Measurements from ENCODE around the gene GSE1.
"Not testable (repeated sequence)": the region's sequence is repeated elsewhere in the genome, so short reads cannot be mapped to it uniquely, and the experiment has no call there.

The GSE1 gene

DNA sequence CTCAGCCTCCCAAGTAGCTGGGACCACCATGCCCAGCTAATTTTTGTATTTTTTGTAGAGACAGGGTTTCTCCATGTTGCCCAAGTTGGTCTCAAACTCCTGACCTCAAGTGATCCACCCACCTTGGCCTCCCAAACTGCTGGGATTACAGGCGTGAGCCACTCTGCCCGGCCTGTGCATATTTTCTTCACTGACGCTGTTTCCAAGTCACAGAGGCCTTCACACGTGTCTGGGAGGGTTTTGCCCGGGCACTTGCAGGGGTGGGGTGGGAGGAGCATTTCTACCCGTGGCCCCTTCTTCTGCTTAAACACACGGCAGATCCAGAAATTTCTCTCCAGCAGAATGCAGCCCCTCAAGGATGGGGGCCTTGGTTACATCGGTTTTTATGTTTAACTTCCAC lies 20.8 kb upstream of the GSE1 start:
- not testable (repeated sequence) for DNase-seq

GRCh38 chr16:85592700-85593493 lies 20.2 kb upstream of the GSE1 start:
- no peak for DNase-seq

DNA sequence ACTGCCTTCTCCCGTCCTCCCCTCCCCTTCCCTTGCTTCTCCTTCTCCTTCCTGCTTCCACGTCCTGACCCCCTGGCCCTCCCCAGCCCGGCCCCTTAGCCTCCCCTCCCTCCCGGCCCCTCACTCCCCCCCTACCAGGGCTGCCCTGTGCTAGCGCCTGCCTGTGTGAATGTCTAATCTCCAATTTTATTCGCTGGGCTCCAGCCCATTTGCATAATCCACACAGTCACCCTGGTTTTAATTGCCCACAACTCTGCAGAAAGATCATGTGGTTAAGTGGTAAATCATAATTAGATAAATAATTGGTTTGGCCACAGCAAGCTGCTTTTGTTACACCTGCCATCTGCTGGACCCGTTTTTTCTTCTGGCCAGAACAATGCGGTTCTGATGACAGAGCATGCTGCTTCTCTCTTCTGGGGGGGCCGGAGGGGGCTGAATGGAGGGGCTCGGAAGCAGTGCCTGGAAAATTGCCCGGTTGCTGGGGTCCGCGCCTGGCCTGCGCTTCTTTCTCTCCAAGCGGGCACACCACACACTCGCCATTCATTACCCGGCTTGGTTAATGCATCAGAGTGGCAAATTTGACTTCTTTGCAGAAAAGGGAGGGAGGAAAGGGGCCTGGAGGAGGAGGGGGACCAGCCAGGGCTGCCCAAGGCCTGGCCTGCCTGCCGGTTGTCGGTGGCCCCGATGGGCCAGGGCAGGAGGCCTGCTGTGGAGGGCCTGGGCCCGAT lies 19.5 kb upstream of the GSE1 start:
- peak; percentile 29 for DNase-seq

GRCh38 chr16:85594273-85594977 lies 18.7 kb upstream of the GSE1 start:
- no peak for DNase-seq

DNA sequence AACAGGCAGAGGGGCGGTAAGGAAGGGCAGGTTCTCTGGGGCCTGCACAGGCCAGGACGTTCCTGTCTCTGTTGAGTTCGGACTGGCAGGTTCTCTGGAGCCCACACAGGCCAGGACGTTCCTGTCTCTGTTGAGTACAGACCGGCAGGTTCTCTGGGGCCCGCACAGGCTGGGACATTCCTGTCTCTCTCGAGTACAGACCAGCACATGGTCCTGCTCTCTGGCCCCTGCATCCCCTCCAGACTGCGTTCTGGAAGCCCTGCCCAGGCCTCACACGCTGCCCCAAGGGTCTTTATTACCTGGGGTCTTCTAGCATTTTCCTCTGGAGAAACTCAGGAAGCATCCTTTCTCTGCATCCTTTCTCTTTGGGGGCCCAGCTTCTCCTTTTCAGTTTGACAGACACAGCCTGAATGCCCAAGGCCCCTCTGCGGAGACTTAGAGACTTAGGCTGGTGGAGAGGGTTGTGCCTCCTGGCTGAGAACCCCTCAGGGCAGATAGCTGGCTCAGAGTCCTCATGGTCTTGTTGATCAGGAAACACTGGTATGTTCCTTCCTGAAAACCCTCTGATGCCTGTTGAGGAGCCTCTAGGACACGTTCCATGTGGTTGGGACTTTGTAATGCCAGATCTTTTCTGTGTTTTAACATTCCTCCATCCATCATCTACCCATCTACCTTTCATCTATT lies 18.0 kb upstream of the GSE1 start:
- DNase-seq = no peak

DNA sequence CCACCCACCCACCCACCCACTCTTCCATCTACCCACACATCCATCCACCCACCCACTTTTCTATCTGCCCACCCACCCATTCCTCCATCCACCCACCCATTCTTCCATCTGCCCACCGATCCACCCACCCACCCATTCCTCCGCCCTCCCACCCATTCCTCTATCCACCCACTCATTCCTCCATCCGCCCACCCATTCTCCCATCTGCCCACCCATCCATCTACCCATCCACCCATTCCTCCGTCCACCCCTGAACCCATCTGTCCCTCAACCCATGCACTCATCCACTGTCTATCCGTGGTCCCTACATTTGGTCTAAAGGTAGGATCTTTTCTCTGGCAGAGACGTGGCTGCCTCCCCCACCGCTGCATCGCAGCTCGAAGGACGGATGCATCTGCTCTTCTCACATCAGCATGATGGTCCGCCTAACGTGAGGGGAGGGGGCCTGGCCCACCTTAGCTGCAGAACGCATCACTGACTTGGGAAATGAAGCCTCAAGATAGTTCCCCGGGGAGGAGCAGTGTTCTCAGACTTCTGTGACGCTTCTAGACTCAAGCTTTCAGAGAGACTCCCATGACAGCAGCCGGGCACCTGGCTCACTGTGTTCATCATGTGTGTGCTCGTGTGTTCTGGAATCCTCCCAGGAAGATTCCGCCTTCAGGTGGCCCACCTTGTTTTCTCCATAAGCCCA lies 17.2 kb upstream of the GSE1 start:
- DNase-seq = no peak

GRCh38 chr16:85598141-85598540 lies 15.0 kb upstream of the GSE1 start:
- DNase-seq = no peak

DNA sequence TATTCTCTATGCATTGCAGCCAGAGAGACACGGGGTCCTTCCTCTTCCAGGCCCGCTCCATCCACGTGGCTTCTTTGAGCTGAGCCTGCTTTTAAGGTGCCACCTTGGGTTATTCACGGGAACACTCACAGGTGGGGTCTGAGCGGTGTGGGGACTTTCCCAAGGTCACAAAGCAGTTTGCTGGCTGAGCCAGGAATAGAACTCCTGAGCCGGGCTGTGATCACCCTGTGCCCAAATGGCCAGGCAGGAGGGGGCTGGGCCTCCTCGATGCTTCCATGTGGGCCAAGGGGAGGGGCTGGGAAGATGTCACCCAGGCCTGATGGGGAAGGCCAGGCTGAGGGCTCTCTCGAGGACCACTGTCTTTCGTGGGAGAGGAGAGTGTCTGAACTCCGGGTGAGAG lies 13.0 kb upstream of the GSE1 start:
- DNase-seq = no peak

- no peak for DNase-seq
Measured at GRCh38 chr16:85600530-85601271, 12.4 kb upstream of the GSE1 start.

- DNase-seq = no peak
Measured at GRCh38 chr16:85601272-85601639, 11.9 kb upstream of the GSE1 start.

- DNase-seq = no peak
Measured at GRCh38 chr16:85601730-85602401, 11.3 kb upstream of the GSE1 start.

DNA sequence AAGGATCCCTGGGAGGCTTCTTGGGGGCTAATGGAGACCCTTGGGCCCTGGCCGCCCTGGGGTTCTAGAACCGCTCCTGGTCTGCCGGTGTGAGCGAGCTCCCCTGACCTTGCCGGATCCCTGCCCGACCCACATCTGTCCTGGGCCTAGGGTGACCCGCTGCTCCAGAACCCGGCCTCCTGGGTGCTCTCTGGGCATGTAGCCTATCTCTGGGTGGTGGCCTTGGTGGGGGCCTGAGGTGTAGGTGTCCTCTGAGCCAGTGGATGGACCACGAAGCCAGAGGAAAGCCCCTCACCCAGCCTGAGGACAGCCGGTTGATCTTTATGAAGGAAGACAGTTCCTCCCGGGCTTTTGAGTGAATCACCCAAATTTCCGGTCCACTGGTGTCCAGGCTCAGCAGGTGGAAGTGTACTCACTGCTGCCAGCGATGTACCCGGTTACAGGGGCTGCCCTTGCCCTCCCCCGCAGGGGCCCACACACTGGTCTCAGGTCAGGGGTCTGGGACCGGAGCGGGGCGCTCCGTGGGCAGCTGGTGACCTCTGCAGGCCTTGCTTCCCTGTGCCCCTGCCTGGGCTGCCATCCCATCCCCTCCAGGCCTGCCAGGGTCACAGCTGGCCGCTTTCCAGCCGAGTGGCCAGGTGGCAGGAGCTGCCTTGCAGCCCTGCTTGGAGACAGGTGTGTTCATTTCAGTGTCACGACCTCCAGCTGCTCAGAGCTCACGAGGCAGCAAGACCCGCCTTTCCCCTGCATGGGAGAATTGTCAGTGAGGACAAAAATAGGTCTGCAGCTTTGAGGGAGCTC lies 10.5 kb upstream of the GSE1 start:
- no peak for DNase-seq

DNA sequence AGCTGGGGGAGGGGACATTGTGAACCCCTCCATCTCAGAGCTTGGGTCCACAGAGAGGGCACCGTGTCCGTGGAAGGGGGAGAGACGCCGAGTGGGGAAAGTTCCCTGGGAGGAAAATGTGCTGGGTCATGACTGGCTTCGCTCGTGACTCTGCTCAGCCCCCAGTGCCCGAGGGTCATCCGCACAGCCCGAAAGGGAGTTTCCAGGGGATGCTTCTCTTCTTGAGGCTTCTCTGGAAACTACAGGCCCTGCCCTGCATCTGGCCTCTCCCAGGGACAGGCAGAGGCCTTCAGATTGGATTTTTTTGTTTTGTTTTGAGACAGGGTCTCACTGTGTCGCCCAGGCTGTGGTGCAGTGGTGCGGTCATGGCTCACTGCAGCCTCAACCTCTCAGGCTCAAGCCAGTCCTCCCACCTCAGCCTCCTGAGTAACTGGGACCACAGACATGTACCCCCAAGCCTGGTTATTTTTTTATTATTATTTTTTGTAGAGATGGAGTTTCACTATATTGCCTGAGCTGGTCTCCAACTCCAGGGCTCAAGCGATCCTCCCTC lies 9.8 kb upstream of the GSE1 start:
- DNase-seq = no peak

- no peak for DNase-seq
Measured at GRCh38 chr16:85604145-85604705, 8.9 kb upstream of the GSE1 start.

GRCh38 chr16:85605051-85605911 lies 7.8 kb upstream of the GSE1 start:
- no peak for DNase-seq

DNA sequence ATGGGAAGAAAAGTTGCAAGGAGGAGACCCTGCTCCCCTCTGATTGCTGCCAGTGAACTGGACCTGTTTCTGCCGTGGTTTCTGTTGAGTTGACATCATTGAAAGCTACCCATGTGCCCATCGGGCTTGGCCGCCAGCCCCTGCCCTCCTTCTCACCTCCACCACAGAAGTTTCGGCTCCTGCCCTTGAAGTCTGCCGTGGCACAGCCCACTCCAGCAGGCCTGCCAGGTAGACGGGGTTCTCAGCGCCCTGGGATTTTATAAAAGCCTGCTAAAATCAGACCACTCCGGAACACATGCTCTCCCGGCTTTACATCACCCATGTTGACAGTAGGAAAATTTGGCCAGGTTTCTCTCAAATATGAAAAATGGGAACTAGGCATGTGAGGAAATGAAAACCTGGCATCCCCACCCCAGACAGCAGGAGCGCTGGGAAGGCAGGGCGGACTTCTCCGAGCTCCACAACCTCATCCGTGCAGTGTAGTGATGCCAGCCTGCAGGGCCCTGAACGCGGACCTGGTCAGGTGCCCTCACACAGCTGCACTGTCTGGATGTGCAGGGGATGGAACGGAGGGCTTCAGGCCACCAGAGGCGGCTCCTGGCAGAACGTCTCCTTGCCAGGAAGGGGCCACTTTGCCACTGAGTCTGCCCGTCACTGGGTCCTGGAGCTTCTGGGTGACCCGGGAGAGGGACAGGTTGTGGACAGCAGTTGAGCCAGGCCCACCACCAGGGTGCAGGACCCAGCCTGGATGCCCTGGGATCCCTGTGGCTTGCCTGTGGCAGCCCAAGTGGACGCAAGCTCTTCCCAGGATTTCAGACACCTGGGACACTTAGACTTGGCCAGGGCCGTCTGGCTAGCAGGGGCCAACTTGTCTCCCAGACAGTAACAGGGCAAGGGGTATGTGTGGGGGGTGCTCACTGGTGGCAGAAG lies 6.9 kb upstream of the GSE1 start:
- DNase-seq = no peak

DNA sequence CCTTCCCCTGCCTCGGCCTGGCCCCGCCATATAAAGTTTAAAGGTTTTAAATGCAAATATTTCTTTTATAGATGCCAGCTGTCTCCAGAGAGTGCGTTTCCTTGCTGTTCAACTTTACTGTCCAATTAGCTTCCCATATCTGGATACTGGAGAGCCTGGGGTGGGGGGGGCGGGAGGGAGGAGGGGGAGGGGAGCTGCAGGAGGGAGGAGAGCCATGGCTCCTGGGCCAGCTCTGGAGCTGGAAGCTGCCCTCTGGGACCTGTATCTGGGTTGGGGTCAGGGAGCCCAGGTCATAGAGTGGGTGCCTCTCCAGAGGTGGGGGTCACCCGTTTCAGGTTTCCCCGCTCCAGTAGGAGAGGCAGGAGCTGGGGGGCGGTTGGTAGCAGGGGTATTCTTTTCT lies 6.2 kb upstream of the GSE1 start:
- no peak for DNase-seq

DNA sequence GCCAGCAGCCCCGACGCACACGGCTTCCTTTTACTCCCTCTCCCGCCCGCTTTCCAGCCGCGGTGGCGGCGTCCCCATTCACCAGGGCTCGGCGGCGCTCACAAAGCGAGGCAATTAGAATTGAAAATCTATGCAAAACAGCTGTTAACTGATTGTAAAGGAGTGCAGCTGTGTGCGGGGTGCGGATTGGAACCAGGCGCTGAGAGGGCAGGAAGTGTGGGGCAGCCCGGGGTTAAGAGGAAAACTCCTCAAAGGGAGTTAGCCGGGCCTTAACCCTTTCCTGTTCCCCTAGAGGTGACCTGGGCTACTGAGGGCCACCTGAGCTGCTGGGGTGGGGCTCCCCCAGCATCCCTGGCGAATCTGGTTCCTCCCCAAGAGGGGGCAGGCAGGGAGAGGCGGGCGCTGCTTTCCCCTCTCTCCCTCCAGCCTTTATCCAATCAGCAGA lies 5.8 kb upstream of the GSE1 start:
- no peak for DNase-seq
